LNCAP (cell line): ENCODE results near the gene SPRY1.

ENCODE experiments used
- TF ChIP-seq, protein P1 (sequence below): fragments of 450-650 bp; IDR thresholded peaks from 2 replicates; pipeline ENCODE4 v1.5.1; 2017; ENCODE audit warnings: mild to moderate bottlenecking

Gene SPRY1

DNA sequence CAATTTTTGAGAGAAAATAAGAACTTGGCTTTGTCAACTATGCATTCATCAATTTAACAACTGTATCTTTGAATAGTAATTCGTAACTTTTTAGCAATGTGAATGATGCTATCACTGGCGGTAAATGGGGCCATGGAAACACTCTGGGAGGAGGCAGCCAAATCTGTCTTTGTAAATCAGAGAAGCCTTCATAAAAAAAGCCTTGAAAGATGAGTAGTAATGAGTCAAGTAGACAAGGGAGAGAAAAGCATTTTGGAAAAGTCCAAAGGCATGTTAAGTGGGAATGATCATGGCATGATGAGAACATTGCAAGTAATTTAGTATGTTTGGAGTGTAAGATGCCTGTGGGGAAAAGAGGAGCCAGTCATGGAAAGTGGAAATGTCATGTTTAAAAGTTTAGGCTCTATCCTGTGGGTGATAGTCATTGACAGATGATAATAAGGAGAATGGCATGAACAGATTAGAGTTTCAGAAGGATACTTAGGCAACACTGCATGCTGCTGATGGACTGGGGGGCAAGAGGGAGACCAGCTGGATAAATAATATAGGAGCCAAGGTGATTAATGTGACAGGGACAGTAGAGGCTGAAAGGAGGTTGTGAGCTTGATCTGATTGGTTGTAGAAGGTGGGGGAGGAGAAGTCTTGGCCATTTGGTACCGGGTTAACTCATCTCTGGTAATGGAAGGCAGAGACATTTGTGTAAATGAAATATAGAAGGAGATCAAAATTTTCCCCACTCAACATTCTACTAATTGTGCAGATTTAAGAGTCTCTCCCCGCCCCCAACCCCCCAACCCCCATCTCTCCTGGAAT lies 16.3 kb downstream of the SPRY1 start:
- TF ChIP-seq, protein P1, sequence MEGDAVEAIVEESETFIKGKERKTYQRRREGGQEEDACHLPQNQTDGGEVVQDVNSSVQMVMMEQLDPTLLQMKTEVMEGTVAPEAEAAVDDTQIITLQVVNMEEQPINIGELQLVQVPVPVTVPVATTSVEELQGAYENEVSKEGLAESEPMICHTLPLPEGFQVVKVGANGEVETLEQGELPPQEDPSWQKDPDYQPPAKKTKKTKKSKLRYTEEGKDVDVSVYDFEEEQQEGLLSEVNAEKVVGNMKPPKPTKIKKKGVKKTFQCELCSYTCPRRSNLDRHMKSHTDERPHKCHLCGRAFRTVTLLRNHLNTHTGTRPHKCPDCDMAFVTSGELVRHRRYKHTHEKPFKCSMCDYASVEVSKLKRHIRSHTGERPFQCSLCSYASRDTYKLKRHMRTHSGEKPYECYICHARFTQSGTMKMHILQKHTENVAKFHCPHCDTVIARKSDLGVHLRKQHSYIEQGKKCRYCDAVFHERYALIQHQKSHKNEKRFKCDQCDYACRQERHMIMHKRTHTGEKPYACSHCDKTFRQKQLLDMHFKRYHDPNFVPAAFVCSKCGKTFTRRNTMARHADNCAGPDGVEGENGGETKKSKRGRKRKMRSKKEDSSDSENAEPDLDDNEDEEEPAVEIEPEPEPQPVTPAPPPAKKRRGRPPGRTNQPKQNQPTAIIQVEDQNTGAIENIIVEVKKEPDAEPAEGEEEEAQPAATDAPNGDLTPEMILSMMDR = no peak

DNA sequence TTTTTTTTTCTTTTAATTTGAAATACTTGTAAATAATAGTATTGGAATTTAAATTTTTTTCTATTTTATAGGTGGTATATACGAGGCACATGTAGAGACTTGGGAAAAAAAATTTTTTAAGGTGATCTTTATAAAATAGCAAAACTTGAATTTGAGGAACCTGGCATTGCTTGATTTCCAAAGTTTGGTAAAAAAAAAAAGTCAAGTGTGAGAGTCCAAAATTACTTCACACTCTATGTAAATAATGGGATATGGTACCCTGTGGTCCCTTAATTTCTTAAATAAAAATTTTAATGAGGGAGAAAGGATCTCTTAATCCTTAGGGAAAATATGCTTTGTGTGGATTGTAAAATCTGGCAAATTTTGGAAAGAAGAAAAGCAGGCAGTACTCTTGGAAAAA lies 19.0 kb downstream of the SPRY1 start:
- TF ChIP-seq, protein P1 = no peak

GRCh38 chr4:123415977-123416376 lies 19.4 kb downstream of the SPRY1 start:
- TF ChIP-seq, protein P1 = no peak

- TF ChIP-seq, protein P1 = no peak
Measured at GRCh38 chr4:123417813-123418212, 21.2 kb downstream of the SPRY1 start.

GRCh38 chr4:123418351-123418931 lies 21.8 kb downstream of the SPRY1 start:
- TF ChIP-seq, protein P1 = no peak

DNA sequence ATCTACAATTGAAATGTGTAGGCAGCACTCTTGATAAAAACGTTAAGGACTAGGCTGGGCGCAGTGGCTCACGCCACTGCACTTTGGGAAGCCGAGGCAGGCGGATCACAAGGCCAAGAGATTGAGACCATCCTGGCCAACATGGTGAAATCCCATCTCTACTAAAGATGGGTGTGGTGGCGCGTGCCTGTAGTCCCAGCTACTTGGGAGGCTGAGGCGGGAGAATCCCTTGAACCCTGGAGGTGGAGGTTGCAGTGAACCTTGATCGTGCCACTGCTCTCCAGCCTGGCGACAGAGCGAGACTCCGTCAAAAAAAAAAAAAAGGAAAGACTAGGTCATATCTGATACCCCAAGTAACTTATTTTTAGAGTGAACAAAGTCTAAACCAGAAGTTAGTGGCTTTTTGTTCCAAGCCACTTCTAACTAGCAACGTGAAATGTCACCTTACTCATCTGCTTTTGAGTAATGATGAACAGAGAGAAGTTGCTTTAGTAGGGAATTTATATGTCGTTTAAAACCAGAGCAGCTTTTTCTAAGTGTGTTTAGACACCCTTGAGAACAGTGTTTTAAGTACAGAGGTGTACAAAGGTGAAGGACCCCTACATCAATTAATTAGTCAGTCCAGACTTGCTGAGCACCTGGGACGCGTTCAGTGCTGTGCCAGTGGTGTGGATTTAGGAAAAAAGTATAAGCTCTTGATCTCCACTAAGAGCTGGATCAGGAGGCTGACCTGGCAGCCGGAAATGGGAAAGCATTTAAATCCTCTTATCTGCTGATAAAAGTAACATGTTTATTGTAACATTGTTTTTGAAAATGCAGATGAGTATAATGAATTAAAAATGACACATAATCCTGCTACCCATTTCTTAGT lies 23.5 kb downstream of the SPRY1 start:
- TF ChIP-seq, protein P1 = no peak

- TF ChIP-seq, protein P1 = no peak
Measured at GRCh38 chr4:123421227-123421936, 24.8 kb downstream of the SPRY1 start.
